GM18498 (cell line): ENCODE results near the gene OR10R2.
"Not testable (repeated sequence)": the region's sequence is repeated elsewhere in the genome, so short reads cannot be mapped to it uniquely, and the experiment has no call there.

ENCODE experiments used
- ATAC-seq: cut with Tn5 transposase; IDR thresholded peaks from one replicate; pipeline ENCODE4 v1.9.1; 2021; ENCODE audit warnings: mild to moderate bottlenecking, moderate library complexity; ENCODE audit not compliant: unreplicated experiment

OR10R2 gene, protein sequence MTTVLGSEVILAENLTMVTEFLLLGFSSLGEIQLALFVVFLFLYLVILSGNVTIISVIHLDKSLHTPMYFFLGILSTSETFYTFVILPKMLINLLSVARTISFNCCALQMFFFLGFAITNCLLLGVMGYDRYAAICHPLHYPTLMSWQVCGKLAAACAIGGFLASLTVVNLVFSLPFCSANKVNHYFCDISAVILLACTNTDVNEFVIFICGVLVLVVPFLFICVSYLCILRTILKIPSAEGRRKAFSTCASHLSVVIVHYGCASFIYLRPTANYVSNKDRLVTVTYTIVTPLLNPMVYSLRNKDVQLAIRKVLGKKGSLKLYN

DNA sequence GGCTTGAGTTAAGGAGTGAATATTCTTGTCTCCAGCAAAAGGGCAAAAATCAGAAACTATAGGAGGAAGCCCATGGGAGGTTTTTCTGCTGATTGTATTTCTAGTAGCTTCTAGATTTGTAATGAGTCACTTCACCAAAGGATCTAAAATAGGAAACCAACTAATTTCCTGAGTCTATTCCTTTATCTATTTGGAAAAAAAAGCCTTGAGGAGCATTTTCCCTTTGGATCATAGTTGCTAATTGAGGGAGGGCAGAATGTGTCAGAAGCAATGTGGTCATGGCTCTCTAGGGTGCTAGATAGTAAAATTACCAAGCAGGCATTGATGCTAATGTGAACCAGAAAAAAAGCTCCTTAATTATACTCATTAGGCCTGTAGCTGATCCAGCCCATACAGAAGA is at the start of gene OR10R2:
Gene OR10R2, plus strand, starts transcription at position 301 of the 400 bp plus-strand sequence. CDS start 106 bp downstream, outside the sequence.
- no peak for ATAC-seq

DNA sequence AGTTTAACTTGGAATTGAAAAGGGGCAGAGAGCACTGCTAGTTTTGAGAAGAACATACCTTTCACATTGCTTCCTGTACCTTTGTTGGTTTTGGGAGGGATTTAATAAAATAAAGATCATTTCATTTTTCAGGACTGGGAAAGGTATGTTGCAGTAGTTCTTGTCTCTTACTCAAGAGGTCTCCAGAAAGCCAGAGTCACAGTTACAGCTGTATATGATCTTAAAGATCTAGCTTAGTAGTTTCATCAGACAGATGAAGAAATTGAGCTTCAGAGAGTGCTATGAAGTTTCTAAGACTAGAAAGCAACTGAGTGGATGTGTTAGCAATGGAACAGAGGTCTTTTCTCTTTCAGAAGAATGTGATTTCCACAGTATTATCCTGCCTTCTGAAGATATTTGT is 47.0 kb upstream of the OR10R2 start:
- no peak for ATAC-seq

DNA sequence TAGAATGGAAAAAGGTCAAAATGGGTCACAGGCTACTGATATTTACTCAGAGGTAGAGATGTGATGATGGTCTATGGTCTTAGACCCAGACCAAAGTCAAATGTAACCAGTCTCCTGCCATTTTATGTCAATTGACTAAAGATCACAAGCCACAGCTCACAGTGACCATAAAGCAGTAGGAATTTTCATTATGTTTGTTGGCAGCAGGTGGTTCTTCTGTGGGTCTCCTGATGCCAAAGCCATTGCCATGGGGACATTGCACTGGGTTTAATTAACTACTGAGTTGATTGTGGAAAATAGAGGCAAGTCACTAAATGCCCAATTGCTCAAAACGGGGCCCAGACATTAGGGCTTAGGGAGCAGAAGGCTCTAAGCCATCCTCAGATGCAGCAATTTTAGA is 45.9 kb upstream of the OR10R2 start, which contains the start of gene OR10K2:
Gene OR10K2, minus strand, starts transcription at position 101 of the 400 bp plus-strand sequence. CDS start 5,371 bp downstream, outside the sequence.
- no peak for ATAC-seq

DNA sequence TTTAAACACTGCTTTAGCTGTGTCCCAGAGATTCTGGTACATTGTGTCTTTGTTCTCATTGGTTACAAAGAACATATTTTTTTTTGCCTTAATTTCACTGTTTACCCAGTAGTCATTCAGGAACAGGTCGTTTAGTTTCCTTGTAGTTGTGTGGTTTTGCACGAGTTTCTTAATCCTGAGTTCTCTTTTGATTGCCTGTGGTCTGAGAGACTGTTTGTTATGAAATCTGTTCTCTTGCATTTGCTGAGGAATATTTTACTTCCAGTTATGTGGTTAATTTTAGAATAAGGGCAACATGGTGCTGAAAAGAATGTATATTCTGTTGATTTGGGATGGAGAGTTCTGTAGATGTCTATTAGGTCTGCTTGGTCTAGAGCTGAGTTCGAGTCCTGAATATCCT is 41.9 kb upstream of the OR10R2 start:
- not testable (repeated sequence) for ATAC-seq

DNA sequence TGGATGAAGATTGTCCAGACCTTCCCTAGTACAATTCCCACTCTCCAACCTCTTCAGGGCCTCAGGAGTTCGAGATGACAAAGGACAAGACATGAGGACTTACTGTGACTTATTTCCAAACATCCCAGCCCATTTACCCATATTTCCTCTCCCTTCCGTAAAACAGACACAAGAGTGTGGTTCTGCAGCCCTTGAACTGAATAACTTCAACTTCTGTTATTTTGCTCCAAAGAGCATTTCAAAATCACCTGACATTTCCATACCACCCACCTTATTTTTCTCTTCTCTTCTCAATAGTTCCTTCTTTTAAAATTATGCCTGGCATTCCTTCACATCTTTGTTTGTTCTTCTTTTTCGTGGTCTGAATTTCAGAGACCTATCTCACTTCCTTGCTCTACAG is 37.3 kb upstream of the OR10R2 start:
- ATAC-seq: no peak

DNA sequence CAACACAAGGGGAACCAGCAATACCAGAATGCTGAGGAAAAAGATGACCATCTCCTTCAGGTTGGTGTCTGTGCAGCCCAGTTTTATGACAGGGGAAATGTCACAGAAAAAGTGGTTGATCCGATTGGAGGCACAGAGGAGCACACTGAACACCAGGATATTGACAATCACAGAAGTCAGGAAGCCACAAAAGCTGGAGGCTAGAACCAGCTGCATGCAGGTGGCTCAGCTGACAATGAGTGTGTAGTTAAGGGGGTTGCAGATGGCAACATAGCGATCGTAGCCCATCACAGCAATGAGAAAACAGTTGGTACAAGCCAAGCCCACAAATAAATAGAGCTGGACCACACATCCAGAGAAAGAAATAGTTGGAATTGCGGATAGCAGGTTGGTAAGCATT is 26.6 kb upstream of the OR10R2 start:
- ATAC-seq: no peak

DNA sequence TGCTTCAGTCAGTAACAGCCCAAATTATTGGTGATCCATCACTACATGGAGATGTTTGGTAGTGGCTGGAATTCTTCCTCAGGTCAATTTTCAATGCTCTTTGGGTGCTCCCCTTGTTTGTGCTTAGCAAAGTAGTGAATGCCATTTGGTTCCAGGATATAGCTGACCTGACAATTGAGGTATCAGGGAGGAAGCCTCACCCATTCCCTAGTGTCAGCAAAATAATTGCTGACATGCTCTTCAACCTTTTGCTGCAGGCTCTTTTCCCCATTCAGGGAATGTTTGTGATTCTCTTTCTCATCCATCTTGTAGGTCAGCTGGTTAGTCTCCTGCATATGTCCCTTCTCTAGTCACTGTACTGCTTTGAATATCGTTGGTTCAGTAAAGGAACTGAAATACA is 17.5 kb upstream of the OR10R2 start:
- no peak for ATAC-seq

DNA sequence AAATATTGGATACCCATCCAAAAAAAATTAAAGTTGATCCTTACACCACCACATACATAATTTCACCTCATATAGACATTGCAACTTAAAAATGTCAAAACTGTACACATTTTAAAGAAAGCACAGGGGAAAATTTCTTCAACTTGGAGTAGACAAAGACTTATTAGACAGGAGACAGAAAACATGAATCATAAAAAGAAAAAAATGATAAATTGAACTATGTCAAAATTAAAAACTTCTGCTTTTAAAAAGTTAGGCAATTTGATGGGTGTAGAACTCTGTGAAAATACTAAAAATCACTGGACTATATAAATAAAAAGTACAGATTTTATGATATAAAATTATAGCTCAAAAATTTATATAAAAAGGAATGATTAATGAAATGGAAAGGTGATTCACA is 14.8 kb upstream of the OR10R2 start:
- no peak for ATAC-seq

DNA sequence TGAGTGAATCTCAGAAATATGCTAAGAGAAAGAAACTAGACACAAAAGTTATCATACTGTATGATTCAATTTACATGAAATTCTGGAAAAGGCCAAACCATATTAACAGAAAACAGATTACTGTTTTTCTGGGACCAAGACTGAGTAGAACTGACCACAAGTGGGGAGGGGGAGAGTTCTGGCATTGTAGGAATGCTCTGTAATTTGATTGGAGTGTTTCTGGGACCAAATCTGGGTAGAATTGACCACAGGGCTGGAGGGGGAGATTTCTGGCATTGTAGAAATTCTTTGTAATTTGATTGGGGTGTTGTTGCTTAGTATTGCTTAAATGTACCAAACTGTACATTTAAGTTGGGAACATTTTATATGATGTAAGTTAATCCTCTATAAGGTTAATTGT is 13.8 kb upstream of the OR10R2 start:
- no peak for ATAC-seq

DNA sequence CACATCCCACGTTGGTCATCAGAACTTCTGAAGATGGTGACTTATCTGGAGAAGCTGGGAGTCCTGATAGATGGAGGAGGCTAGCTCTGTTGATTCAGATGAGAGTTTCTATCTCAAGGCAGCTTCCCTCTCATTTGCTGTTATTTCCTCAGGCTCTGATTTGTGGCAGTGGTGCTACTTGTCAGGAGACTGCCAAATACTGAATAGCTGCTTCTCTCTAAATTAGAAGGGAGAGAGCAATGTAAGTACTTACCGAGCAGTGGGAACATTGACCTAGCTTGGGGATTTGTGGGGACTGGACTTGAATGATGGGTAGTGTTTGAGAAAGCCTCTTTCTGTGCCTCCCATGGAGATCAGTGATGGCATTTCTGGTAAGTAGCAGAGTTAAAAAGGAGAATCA is 10.5 kb upstream of the OR10R2 start, which contains the start of gene OR10K1:
Gene OR10K1, plus strand, starts transcription at position 301 of the 400 bp plus-strand sequence. CDS start 3,728 bp downstream, outside the sequence.
- ATAC-seq: no peak

DNA sequence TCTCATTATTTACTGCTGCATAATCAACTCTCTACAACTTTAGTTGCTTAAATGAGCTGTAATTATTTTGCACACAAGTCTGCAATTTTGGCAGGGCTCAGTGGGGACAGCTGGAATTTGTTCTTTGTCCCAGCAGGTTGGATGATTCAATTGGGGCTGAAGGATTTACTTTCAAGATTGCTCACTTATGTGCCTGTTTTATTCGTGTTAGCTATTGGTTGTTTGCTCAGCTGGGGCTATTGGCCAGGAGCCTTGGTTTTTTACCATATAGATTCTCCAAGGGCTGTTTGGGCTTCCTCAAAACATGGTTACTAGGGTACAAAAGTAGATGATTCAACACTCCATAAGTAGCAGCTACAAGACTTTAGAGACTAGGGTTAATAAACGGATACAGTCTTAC is 13.4 kb downstream of the OR10R2 start:
- ATAC-seq: no peak

DNA sequence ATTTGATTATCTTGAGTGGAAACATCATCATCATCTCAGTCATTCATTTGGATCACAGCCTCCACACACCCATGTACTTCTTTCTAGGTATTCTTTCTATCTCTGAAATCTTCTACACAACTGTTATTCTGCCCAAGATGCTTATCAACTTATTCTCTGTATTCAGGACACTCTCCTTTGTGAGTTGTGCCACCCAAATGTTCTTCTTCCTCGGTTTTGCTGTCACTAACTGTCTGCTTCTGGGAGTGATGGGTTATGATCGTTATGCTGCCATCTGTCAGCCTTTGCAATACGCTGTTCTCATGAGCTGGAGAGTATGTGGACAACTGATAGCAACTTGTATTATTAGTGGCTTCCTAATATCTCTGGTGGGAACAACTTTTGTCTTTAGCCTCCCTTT is 19.3 kb downstream of the OR10R2 start:
- no peak for ATAC-seq

DNA sequence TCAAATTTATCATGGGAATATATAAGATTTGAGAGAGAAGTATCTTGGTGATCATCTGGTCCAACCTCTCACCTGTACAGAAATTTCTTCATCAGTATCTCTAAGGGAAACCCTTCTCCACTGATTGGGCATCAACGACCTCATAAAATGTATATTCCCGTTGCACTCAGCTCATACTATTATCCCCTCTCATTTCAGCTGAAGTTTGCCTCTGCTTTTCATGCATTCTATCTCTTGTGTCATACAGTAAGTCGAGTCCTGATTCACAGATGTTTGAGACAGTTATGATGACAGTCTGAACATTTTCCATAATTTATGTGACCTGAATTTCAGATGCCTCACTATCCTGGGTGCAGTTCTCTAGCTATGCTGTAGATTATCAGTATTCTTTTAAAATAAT is 21.0 kb downstream of the OR10R2 start:
- ATAC-seq: no peak

DNA sequence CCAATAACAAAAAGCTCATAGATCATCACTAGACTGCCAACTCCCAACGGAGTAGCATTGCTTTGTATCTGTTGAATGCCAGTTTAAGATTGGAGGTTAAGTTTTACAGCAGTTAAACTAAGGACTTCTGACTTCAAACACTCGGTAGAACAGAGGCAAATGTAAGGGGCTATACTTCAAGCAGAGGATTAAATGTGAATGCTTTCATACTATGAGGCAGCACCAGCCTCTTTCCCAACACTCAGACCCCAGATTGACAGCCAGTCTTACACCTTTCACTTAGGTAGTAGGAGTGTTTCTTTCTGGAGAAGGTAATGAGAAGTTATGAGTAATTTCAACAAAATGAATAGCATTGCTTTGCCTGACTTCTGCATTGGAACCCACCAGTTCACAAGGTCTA is 22.8 kb downstream of the OR10R2 start:
- ATAC-seq: no peak

DNA sequence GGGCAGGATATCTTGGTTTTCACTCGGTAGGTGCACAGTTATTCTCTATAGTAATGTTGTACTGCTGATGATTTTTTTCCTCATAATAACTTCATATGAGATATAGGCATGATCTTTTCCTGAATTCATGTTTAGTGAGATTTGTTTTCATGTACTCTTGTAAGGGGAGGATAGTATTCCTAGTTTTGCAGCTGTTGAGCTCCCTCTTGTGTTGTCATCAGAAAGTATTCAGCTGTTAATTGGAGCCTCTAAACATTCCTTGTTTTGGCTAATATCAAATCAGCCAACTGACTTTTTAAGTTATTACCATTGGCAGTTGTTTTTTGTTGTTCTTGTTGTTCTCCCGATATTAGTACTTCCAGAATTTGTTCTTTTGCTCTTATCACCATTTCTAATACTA is 24.4 kb downstream of the OR10R2 start:
- no peak for ATAC-seq

DNA sequence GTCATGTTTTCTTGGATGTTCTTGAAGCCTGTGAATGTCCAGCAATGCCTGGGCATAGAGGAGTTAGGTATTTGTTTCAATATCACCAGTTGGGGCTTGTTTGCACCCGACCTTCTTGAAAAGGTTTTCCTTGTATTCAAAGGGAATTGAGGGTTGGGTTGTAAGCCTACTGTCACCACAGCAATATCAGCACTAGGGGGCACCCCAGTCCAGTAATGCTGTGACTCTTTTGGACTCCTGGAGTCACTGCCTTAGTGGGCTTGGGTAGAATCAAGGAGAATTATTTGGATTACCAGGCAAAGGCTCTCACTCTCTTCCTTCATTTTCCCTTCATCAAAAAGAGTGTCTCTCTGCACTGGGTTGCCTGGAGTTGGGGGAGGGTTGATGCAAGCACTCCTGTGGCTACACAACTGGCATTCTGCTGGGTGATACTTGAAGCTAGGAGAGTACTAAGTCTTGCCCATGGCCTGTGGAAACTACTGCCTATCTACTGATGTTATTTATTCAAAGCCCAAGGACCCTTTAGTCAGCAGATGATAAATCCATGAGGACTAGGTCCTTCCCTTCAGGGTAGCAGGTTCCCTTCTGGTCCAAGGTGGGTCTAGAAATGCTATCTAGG is 34.5 kb downstream of the OR10R2 start:
- ATAC-seq: no peak

DNA sequence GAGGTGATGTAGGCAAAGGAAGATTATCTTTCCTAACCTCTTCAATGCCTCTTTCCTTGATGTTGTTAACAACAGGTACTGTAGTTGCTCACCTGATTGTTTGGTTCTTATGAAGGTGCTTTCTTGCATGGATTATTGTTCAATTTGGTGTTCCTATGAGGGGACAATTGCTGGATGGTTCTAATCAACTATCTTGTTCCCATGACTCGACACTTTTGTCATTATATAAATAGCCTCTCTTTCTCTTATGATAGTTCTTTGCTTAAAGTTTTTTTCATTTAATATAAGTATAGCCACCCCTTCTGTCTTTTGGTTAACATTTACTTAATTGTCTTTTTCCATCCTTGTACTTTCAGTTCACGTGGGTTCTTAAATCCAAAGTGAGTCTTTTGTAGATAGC is 35.5 kb downstream of the OR10R2 start:
- ATAC-seq: no peak

DNA sequence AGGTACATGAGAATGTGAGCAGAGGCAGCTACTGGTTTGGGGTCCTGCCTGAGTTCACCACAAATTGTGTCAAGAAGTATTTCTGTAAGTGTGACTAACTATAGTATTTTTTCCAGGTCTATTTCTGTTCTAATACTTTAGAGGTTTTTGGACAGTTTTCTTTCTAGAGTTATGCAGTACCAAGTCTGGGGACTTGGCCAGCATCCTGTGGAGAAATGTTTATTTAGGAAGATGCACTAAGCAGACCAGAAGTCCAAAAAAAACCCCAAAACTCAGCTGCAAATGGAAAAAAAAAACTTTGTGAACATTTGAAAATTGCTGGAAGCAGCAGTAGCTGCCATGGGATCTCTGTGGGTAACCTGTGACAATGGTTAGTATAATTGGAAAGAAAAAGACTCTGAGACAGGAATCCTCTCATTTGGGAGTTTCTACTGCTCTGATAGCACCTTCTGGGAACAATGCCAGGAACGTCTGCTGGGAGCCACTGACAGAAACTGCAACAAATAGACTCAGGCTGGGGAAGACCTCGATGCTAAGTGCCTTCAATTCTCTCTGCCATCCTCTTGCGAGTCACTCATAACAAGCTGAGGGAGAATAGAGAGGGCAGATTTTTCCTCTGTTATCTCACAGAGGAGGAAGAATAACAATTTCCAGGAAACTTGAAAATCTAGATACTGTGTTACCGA is 37.6 kb downstream of the OR10R2 start:
- ATAC-seq: no peak

DNA sequence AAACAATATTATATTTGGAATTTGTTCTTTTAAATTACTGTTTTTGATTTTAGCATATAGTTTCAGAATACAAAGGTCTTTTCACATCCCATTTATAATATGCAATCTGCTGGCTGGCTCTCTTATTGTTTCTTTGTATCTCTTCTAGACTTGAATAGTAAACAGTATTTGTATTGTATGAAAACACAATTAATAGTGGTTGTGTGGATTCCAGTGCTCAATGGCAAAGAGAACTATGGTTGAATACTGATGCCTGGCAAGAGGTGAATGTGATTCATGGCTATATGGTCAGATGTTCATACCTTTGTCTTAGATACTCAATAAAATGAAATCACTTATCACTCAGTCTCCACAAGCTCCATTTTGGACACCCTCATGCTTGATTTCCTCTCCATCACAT is 44.9 kb downstream of the OR10R2 start:
- ATAC-seq: no peak

DNA sequence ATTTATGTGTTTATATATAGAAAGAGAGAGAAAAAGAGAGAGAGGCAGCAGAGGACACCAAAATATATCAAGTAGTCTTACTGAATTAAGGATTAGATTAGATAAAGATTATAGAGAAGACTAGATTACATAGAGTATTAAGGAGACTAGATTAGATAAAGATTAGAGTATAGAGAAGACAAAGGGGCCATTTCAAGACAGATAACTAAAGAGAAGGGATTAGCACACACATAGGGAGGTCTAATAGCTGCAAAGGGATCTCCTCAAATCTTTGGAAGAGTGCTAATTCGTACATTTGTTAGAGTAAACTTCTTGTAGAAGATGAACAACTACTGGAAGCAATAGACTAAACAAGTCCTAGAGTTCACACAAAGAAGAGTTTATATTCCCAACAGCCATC is 48.0 kb downstream of the OR10R2 start:
- no peak for ATAC-seq

DNA sequence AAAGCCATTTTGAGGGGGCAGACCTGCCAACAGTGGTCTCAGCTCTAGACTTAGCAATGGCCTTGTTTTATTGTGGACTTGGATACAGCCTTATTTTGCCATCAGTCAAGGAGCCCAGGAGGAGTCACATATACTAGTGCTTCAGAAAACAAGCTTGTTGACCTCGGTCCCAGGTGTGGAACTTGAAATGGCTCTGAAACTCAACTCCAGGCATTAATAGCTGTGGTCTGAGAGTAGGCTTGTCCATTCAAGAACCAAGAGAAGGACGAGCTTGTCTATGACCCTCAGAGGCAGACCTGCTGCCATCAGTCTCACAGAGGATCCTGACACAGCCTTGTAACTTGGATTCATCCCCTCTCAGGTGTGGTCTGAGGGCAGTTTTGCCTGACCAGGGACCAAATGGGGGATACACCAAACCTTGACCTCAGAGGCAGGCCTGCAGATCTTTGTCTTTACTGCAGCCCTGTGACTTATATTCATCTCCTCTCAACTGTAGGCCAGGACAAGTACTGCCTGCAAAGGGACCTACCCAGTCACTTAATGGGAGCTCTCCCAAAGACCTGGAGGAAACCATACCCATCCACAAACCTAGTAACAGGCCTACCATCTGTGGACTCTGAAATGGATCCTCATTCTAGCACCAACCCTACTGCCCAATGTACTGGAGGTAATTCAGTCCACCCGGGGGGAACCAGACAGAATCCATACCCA is 49.1 kb downstream of the OR10R2 start:
- no peak for ATAC-seq
